ENCODE results near the gene NOXO1.

DNA sequence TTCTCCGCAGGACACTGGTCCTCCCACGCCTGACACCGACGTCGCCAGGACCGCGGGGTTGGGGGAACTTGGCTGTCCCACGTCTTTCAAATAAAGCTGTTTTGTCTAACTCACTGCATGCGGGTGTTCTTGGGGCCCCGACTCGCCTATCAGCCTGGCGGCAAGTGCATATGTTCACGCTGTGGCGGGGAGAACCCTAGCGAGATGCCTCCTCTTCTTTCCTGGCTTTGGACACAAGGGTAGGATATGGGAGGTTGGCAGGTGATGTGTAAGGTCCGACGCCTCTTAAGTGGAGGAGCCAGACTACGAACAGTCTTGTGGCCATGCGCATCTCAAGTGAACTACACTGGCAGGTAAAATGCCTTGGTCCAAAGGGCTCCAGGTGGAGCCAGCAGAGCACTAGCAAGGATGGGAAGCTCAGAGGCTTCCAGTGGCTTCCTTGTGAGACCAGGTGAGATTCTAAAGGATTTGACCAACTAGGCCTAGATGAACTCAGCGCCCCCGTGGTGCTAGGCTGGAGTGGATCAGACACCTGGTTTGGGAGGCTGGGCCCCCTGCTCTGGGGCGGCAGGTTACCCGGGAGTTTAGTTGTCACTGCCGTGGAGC, 15.8 kb downstream of the NOXO1 start:
- TF ChIP-seq TBL1XR1 (IDR thresholded peaks at IDR 0.05; ENCODE audit: low read depth, low read length): no peak
- TF ChIP-seq, protein P1, sequence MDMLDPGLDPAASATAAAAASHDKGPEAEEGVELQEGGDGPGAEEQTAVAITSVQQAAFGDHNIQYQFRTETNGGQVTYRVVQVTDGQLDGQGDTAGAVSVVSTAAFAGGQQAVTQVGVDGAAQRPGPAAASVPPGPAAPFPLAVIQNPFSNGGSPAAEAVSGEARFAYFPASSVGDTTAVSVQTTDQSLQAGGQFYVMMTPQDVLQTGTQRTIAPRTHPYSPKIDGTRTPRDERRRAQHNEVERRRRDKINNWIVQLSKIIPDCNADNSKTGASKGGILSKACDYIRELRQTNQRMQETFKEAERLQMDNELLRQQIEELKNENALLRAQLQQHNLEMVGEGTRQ (IDR thresholded peaks at IDR 0.05; ENCODE audit: borderline replicate concordance, low read depth, low read length): no peak
- TF ChIP-seq JUNB (IDR thresholded peaks at IDR 0.05): no peak
- TF ChIP-seq MAX (IDR thresholded peaks at IDR 0.05; ENCODE audit: low read depth, low read length): no peak
- TF ChIP-seq WRNIP1 (IDR thresholded peaks at IDR 0.05; ENCODE audit: borderline replicate concordance, low read depth, low read length): 0 out of 2 replicates have a peak, but pooled peaks have one; percentile 71
- peak; percentile 1; the same call in 1 of the 2 replicates for TF ChIP-seq POLR2AphosphoS5 (IDR thresholded peaks at IDR 0.05; ENCODE audit: low read length)
- TF ChIP-seq, protein P2, sequence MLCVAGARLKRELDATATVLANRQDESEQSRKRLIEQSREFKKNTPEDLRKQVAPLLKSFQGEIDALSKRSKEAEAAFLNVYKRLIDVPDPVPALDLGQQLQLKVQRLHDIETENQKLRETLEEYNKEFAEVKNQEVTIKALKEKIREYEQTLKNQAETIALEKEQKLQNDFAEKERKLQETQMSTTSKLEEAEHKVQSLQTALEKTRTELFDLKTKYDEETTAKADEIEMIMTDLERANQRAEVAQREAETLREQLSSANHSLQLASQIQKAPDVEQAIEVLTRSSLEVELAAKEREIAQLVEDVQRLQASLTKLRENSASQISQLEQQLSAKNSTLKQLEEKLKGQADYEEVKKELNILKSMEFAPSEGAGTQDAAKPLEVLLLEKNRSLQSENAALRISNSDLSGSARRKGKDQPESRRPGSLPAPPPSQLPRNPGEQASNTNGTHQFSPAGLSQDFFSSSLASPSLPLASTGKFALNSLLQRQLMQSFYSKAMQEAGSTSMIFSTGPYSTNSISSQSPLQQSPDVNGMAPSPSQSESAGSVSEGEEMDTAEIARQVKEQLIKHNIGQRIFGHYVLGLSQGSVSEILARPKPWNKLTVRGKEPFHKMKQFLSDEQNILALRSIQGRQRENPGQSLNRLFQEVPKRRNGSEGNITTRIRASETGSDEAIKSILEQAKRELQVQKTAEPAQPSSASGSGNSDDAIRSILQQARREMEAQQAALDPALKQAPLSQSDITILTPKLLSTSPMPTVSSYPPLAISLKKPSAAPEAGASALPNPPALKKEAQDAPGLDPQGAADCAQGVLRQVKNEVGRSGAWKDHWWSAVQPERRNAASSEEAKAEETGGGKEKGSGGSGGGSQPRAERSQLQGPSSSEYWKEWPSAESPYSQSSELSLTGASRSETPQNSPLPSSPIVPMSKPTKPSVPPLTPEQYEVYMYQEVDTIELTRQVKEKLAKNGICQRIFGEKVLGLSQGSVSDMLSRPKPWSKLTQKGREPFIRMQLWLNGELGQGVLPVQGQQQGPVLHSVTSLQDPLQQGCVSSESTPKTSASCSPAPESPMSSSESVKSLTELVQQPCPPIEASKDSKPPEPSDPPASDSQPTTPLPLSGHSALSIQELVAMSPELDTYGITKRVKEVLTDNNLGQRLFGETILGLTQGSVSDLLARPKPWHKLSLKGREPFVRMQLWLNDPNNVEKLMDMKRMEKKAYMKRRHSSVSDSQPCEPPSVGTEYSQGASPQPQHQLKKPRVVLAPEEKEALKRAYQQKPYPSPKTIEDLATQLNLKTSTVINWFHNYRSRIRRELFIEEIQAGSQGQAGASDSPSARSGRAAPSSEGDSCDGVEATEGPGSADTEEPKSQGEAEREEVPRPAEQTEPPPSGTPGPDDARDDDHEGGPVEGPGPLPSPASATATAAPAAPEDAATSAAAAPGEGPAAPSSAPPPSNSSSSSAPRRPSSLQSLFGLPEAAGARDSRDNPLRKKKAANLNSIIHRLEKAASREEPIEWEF (IDR thresholded peaks at IDR 0.05; ENCODE audit: insufficient replicate concordance, low read depth, low read length): no peak
- TF ChIP-seq EZH2 (IDR thresholded peaks at IDR 0.05; ENCODE audit: borderline replicate concordance, control insufficient read depth, low read depth, low read length): no peak
- no peak for TF ChIP-seq CTCF (IDR thresholded peaks at IDR 0.05 in 2 of 3, conservative IDR thresholded peaks at IDR 0.05 in 1 of 3; ENCODE audit: control insufficient read depth in 2 of 3, extremely low read depth in 1 of 3, insufficient read depth in 1 of 3, low read depth in 3 of 3, low read length in 3 of 3)
- no peak for TF ChIP-seq SREBF2 (IDR thresholded peaks at IDR 0.05; ENCODE audit: low read length)
- no peak for TF ChIP-seq KDM1A (IDR thresholded peaks at IDR 0.05; ENCODE audit: borderline replicate concordance)
- TF ChIP-seq TARDBP (IDR thresholded peaks at IDR 0.05; ENCODE audit: borderline replicate concordance): no peak

Measured in GM12878 (cell line).